ENCODE data around the gene PIPOX.

DNA sequence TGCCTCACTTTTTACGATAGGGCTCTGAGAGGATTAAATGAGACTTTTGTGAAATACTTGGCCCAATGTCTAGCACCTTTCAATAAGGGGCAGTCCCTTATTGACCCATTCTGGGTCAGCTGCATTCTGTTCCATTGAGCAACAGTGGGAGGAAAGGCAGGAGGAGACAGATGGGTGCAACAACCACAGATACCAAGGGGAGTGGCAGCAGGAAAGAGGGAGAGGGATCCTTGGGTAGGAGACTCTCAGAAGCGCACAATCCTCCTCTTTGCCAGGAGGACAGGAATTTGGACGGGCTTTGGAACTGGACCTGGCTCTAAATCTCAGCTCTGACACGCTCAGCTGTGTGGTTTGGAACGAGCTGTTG is 3.5 kb downstream of the PIPOX start:
- TF ChIP-seq POLR2AphosphoS5 (IDR thresholded peaks at IDR 0.05; ENCODE audit: borderline replicate concordance, low read depth, low read length) (no peak), FOXP2 (optimal IDR thresholded peaks at IDR 0.05; ENCODE audit: control extremely low read depth, extremely low read length, insufficient read depth) (no peak)

All from SK-N-MC (cell line).